ENCODE data around the gene DNA2. TPM values are rescaled to one million over a fixed set of nuclear protein-coding genes. Genes with fewer than 3 reads are reported as not detected.

The DNA2 gene
- total and polyA plus RNA-seq, 2 of the 4 experiments (the other 2 are of a cell fraction): 3.9 to 5.6 TPM

- H3K36me3 ChIP-seq (ENCODE audit: control insufficient read depth, insufficient read depth, low read length): peaks cover 5% of the 10 kb centered on the region
- no peak overlapping the region for H2AK9ac ChIP-seq (replicated peaks; ENCODE audit: low read depth, low read length, poor library complexity)
- intact Hi-C loops (cut with micrococcal nuclease): no loop called here
- H2BK120ac ChIP-seq (ENCODE audit: low read depth, low read length): no peak overlapping the region
- no peaks in the 10 kb centered on the region for H3K9me3 ChIP-seq (ENCODE audit: control insufficient read depth, insufficient read depth, low read length)
- H2AFZ ChIP-seq (replicated peaks; ENCODE audit: low read length, poor library complexity): no peak overlapping the region
- H2BK20ac ChIP-seq (ENCODE audit: low read depth, low read length): no peak overlapping the region
- H3K79me1 ChIP-seq (ENCODE audit: low read depth in 1 of 2, low read length in 2 of 2): no peaks in the 10 kb centered on the region; a peak in 1 of 4 replicates
- no peaks in the 10 kb centered on the region for H3K27me3 ChIP-seq (ENCODE audit: control insufficient read depth, insufficient read depth, low read length)
- no peak for ATAC-seq (ENCODE audit: low read depth)
- no peaks in the 10 kb centered on the region for H3K4me1 ChIP-seq (ENCODE audit: control insufficient read depth, insufficient read depth, low read length)
- no peak for DNase-seq
- no peaks in the 10 kb centered on the region for H3K9me1 ChIP-seq (ENCODE audit: insufficient read depth, low read length)
- dilution Hi-C loops (cut with HindIII; ENCODE audit: low sequenced_read_pairs, unreplicated experiment): no loop called here
- H3K9ac ChIP-seq (ENCODE audit: low read depth, low read length): no peak overlapping the region
- H2BK15ac ChIP-seq (ENCODE audit: low read depth, low read length): no peak overlapping the region
- H2AK5ac ChIP-seq (ENCODE audit: low read depth, low read length): no peak overlapping the region
- no peak overlapping the region for H4K8ac ChIP-seq (ENCODE audit: low read depth in 2 of 2, low read length in 2 of 2)
- WGBS, 2 experiments (ENCODE audit: extremely low coverage in 2 of 2, insufficient read length in 1 of 2): no CpG with 5 or more reads among the region's 2 CpGs
- TF ChIP-seq FOS (IDR thresholded peaks at IDR 0.05; ENCODE audit: low read depth, low read length): no peak
- no peak for TF ChIP-seq BHLHE40 (IDR thresholded peaks at IDR 0.05; ENCODE audit: low read depth, low read length)
- TF ChIP-seq MAZ (IDR thresholded peaks at IDR 0.05; ENCODE audit: borderline replicate concordance, low read depth, low read length): no peak
- no peak for TF ChIP-seq POLR2A (IDR thresholded peaks at IDR 0.05; ENCODE audit: low read depth, low read length)
- no peak for TF ChIP-seq MXI1 (IDR thresholded peaks at IDR 0.05; ENCODE audit: borderline replicate concordance, low read depth, low read length)
- no peak for TF ChIP-seq RFX5 (IDR thresholded peaks at IDR 0.05; ENCODE audit: low read depth, low read length)
- TF ChIP-seq ELK1 (IDR thresholded peaks at IDR 0.05; ENCODE audit: borderline replicate concordance, low read depth, low read length): no peak
- TF ChIP-seq USF2 (IDR thresholded peaks at IDR 0.05; ENCODE audit: low read depth, low read length): no peak
- no peak for TF ChIP-seq CEBPB (IDR thresholded peaks at IDR 0.05; ENCODE audit: low read depth, low read length)
- TF ChIP-seq CTCF (conservative IDR thresholded peaks at IDR 0.05; ENCODE audit: low read depth, low read length): no peak
- no peak for TF ChIP-seq RCOR1 (IDR thresholded peaks at IDR 0.05; ENCODE audit: insufficient replicate concordance, low read length)
- H3K23ac ChIP-seq (ENCODE audit: low read depth, low read length): no peak overlapping the region
- no peaks in the 10 kb centered on the region for H4K20me1 ChIP-seq (ENCODE audit: insufficient read depth, low read length)
- no peak overlapping the region for H2BK5ac ChIP-seq (ENCODE audit: low read depth, low read length, poor library complexity, severe bottlenecking)
- no peak overlapping the region for H4K5ac ChIP-seq (ENCODE audit: low read depth, low read length)
- H4K91ac ChIP-seq (ENCODE audit: insufficient read depth, low read depth, low read length): no peak overlapping the region
- ChIA-PET POLR2A (ENCODE audit: unreplicated experiment) (no interaction called here), CTCF (no interaction called here)
- no peak overlapping the region for H3K18ac ChIP-seq (ENCODE audit: low read depth, low read length)
- no TSS peak for BruUV-seq (replicated peaks)
- H3K4me3 ChIP-seq (ENCODE audit: insufficient read depth, low read depth, low read length): no peak overlapping the region
- H3K4me2 ChIP-seq (ENCODE audit: low read depth, low read length): no peak overlapping the region
- H3K14ac ChIP-seq (replicated peaks; ENCODE audit: low read depth, low read length): no peak overlapping the region
- in situ Hi-C loops (cut with MboI; ENCODE audit: low sequenced_read_pairs): no loop called here
- H3K56ac ChIP-seq (ENCODE audit: extremely low read depth, insufficient read depth, low read length): no peak overlapping the region
- H3K27ac ChIP-seq (ENCODE audit: insufficient read depth, low read length): no peak overlapping the region
- H3K4ac ChIP-seq (ENCODE audit: low read depth, low read length): no peak overlapping the region
These were observed 9.2 kb downstream of the DNA2 start for GRCh38 chr10:68462536-68462935.

All from IMR-90 (cell line).